VCaP (cell line): Measurements from ENCODE around the gene KRT35.

Experiments used
- H3K27ac ChIP-seq: fragments of 450-650 bp; 2 replicates; pipeline ENCODE4 v1.5.1; 2017
- CTCF ChIP-seq: fragments of 450-650 bp; conservative IDR thresholded peaks from 2 replicates; pipeline ENCODE4 v1.5.1; 2017; ENCODE audit warnings: mild to moderate bottlenecking, moderate library complexity

KRT35 gene

DNA sequence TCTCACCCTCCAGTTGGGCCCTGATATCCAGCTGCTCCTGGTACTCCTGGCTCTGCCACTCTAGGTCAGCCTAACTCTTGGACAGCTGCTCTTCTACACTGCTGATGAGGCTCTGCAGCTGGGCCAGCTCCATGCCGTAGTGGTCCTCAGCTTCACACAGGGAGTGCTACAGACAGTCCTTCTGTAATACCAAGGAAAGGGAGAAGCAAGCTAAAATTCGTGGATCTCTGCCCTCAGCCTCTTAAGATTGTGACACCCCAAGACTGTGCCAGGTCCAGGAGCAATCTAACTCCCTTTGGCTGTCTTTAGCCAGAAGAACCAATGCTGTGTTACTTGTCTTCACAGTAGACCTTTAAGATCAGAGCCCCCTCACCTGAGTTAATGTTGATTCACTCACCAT lies 32.4 kb downstream of the KRT35 start:
- no peak overlapping the region for H3K27ac ChIP-seq
- TF ChIP-seq CTCF = no peak

DNA sequence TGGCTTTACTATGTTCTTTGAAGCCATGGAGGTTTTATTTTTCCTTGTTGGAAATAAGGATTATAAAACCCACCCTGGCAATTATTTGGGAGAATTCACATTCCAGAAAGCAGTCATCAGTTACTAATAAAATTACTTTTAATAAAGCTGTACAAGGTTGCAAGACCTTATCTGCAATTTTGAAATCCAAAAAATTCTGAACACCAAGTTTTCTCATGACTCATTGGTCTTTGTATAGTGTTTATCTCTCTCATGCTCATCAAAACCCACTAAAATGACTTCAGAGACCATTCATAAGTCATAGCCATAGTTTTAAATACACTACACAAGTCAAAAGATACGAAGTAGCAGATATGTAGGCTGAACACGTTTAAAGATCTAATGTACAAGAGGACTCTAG lies 34.1 kb downstream of the KRT35 start:
- H3K27ac ChIP-seq = no peak overlapping the region
- TF ChIP-seq CTCF = no peak

- no peak for TF ChIP-seq CTCF
- no peak overlapping the region for H3K27ac ChIP-seq
Measured at GRCh38 chr17:41444640-41445039, 36.3 kb downstream of the KRT35 start.

- no peak overlapping the region for H3K27ac ChIP-seq
- no peak for TF ChIP-seq CTCF
Measured at GRCh38 chr17:41444186-41444585, 36.8 kb downstream of the KRT35 start.

DNA sequence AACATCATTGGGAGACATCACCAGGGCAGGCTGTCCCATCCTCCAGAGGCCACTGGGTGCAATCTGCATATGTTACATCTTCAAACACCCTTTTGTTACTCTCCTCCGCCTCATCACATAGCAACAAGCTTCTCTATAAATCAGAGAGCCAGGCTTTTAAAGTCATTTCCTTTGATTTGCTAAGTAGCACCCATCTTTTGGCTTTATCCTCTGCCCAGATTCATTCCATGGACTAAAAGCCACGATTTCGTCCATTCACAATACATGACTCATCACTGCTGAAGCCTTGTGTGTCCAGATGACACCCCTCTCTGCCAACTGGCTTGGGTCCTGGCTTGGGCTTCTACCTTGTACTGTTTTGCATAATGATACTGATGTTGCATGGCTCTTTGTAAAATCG lies 38.2 kb downstream of the KRT35 start:
- no peak for TF ChIP-seq CTCF
- no peak overlapping the region for H3K27ac ChIP-seq

DNA sequence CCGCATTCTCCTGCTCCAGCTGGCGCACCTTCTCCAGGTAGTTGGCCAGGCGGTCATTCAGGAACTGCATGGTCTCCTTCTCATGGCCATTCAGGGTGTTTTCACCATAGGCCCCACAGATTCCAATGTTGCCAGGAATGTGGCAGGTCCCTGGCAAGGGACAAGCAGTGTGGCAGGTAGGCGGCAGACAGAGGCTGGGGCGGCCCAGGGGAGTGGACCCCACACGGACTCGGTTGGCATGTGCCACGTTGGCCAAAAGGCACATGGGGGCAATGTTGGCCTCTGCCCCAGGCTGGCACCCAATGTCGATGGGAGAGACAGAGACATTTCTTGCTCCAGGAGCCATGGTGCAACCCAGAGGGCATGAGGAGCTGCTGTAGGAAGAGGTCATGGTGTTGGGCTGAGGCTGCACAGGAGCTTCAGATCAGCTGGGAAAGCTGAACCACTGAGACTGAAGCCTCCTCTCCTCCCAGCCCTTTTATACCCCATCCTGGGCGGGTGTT lies 40.4 kb downstream of the KRT35 start, which contains the start of gene KRT38:
Gene KRT38 (minus strand): TSS at position 453 of the 503 bp plus-strand sequence. CDS start 62 bp downstream, at position 391.
- TF ChIP-seq CTCF = no peak
- H3K27ac ChIP-seq = no peak within 1 kb of the TSS

DNA sequence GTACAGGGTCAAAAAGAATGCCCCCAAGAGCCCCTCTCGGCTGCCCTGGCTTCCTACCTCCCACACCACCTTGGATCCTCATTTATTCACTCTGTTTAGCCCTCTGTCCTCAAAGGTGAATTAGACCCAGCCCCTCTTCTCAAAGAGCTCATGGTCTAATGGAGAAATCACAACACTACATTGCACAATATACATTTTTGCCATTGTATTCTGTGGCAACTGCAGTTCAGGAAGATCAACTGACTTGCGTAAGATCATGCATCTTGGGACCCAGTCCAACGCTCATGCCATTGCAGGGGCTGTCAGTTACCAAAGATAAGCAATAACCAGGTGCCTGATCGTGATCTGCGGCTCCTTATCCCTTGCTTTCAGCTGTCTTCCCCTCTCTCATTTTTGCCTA lies 41.6 kb downstream of the KRT35 start:
- no peak overlapping the region for H3K27ac ChIP-seq
- no peak for TF ChIP-seq CTCF
